AG08395 (cell line): ENCODE results near the gene RBMX2.

Experiments
- DNase-seq: peaks from one replicate; pipeline ENCODE4 v3.0.0; 2012; ENCODE audit warnings: mixed read lengths, low spot score

RBMX2 gene

DNA sequence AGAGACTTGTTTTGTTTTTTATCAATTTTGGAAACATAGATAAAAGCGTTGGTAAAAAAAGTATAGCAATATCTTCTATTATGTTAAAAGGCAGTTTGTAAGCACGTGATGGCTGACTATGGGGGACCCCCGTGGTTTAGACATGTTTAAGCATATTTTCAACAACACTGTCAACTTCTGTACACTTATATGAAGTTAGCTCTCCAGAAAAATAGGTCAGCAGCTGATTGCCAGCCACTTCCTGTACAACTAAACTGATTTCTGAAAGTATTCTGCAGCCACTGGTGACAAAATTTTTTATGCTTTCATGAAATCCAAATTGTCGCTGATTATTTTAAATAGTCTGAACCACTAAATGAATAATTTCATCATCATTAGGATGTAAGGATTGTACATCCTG, 45.2 kb downstream of the RBMX2 start:
- no peak for DNase-seq
